GM19372 (cell line): Measurements from ENCODE around the gene CDC42EP5.

Experiments used
- ATAC-seq: cut with Tn5 transposase; IDR thresholded peaks from one replicate; pipeline ENCODE4 v1.9.1; 2021; ENCODE audit warnings: mild to moderate bottlenecking, low read depth, moderate library complexity; ENCODE audit not compliant: unreplicated experiment

The CDC42EP5 gene

GRCh38 chr19:54415208-54415900, 57.7 kb downstream of the CDC42EP5 start, which contains the start of gene TTYH1:
Gene TTYH1 (plus strand): TSS chr19:54415464. CDS start chr19:54415553, 89 bp downstream.
- no peak for ATAC-seq
